HEK293 (cell line): ENCODE results near the gene MMP28.

ENCODE experiments used
- GLI4 ChIP-seq: fragments of 450-650 bp; formaldehyde crosslinking; IDR thresholded peaks from 2 replicates; pipeline ENCODE4 v1.5.1; 2016; ENCODE audit warnings: missing biosample characterization, missing genetic modification characterization
- ZNF112 ChIP-seq: fragments of 450-650 bp; formaldehyde crosslinking; IDR thresholded peaks from 2 replicates; pipeline ENCODE4 v1.5.0; 2017; ENCODE audit warnings: missing biosample characterization, missing genetic modification characterization
- ZNF311 ChIP-seq: fragments of 450-650 bp; formaldehyde crosslinking; IDR thresholded peaks from 2 replicates; pipeline ENCODE4 v1.5.1; 2017; ENCODE audit warnings: missing biosample characterization, missing genetic modification characterization, borderline replicate concordance
- ZNF529 ChIP-seq: fragments of 450-650 bp; formaldehyde crosslinking; IDR thresholded peaks from 2 replicates; pipeline ENCODE4 v1.5.1; 2017; ENCODE audit warnings: missing genetic modification characterization, missing biosample characterization; ENCODE audit not compliant: insufficient replicate concordance
- ZSCAN23 ChIP-seq: fragments of 450-650 bp; formaldehyde crosslinking; IDR thresholded peaks from 2 replicates; pipeline ENCODE4 v1.5.1; 2016; ENCODE audit warnings: missing biosample characterization, missing genetic modification characterization

DNA sequence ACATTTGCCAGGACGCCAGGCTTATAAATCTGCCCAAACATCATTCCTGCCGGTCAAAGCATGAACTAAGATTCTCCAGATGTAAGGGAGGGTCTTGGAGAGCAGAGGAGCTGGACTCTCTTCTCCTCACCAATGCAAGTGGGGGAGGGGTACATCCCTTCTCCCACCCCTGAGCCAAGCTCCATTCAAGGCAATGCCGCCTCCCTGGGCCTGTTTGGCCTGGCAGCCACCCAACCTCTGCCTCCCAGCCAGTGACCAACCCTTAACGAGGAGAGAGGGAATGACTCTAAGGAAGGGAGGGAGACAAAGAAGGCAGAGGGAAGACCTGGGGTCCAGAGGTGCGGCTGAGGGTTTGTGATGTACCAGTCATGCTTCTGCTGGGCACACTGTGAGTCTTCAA is 20.9 kb downstream of the MMP28 start:
- no peak for TF ChIP-seq ZNF311 (tag by site-specific recombination)
- no peak for TF ChIP-seq ZNF529 (tag by site-specific recombination)
- TF ChIP-seq ZSCAN23, result no peak
- no peak for TF ChIP-seq GLI4 (tag by site-specific recombination)
- no peak for TF ChIP-seq ZNF112
